Left forelimb (tissue), 1 donor: Measurements from ENCODE around the gene NUDT3.
"Not testable (repeated sequence)": the region's sequence is repeated elsewhere in the genome, so short reads cannot be mapped to it uniquely, and the experiment has no call there.

Source experiments
- DNase-seq: peaks from one replicate; pipeline ENCODE4 v3.0.0-alpha.2; 2018; ENCODE audit warnings: low spot score

Gene NUDT3

DNA sequence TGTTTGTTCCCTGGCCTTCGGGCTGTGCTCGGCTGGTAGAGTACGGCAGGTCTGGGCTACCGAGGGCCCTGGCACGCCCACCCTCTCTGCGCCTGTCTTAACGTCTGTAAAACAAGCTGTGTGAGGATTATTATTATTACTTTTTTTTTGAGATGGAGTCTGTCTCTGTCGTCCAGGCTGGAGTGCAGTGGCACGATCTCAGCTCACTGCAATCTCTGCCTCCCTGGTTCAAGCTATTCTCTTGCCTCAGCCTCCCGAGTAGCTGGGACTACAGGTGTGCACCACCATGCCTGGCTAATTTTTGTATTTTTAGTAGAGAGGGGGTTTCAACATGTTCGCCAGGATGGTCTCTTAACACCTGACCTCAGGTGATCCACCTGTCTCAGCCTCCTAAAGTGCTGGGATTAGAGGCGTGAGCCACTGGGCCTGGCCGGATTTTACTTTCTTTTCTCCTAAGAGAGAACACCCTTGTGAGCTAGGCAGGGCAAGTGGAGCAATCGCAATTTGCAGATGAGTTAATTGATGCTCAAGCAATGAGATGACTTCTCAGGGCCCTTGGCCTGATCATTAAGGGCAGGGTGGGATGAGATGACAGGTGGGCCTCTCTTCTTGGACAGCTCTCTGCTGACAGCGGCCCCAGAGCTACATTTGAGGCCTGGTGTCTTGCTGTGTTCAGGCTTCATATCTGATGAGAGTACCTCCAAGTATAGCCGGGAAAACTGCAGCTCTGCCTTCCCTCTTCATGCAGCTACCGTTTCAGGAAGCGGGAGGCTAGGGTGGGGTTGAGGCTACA lies 142.8 kb downstream of the NUDT3 start:
- no peak for DNase-seq

DNA sequence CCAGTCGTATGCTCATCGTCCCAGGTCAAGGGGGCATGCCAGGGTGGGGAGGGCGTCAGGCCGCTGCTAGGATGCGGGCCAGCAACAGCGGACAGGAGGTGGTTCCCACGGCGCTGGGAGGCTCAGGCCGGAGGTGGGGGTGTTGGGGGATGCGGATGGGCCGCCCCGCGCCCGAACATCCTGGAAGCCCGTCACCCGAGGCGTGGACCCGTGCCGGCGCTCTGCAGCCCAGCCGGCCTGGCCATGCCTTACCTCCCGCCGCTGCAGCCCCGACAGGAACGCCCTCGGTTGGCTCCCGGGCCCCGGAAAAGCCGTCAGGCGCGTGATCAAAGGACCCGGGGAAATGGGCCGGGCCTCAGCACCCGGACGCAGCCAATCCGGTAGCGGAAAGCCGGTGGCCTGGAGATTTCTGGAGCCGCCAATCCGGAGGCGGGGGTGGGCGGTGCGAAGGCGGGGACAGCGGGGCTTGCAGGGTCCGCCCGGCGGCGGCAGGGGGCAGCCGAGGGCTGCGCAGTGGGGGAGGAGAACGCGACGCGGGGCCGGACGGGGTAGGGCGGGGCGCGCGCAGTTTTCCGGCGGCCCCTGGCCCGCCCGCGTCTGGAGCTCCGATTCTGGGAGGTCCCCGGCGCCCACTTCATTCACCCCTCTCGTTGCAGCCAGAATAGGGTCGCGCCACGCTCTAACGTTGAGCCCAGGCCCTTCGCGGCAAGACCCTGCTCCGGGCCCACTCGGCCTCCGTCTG lies 143.6 kb downstream of the NUDT3 start, which contains the start of gene SMIM29:
SMIM29 (minus strand) TSS at position 280 of the 742 bp plus-strand sequence. CDS start 1,215 bp downstream, outside the sequence.
- DNase-seq: peak; percentile 99

DNA sequence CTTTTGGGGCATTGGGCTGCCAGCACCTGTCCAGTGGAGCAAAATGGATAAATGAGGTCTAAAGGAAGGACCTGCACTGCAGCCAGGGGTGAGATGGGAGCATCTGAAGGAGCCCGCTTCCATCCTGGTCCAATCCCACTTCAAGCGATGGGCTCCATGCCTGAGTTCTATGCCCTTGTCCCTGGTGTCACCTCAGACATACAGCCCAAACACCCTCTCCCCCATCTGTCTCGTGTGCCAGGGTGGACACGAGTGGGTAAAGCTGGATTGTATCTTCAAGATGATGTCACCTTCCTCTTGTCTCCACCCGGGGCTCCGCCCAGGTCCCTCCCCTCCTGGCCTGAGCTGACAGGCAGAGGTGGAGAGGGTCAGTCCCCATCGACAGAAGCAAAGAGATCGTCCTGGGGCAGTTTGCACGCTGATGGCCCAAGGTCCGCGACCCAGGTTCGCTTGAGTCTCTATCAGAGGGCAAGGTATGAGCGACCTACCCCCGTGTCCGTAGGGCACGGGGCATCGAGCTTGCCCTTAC lies 144.2 kb downstream of the NUDT3 start:
- DNase-seq: no peak

DNA sequence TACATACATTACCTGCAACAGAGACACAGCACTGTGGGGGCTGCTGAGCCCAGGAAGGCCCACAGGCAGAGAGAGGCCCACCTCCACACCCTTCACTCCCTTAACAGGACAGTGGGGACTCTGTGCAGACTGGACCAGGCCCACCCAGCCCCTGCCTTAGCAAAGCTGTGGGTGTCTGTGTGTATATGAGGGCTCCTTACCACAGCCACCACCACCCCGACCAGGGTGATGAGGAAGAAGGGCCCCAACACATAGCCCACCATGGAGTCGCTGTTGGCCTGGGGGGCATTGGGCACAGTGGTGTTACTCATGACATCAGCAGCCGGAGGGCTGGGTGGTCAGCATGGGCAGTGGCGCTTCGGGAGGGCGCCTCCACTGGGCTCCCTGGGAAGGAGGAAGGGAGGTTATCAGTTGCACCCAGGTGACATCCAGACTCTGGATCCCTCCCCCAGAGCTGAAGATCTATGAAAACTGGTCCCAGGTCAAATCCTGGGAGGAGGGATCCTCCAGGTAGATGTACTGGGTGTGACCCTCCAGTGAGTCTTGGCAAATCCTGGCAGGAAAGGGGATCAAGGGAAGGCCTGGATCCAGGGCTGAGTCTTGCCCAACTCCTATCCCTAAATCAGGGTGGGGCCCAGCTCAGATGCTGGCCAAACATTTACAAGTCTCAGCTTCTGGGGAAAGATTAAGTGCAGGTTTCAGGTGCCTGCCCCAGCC lies 144.8 kb downstream of the NUDT3 start:
- DNase-seq: no peak

DNA sequence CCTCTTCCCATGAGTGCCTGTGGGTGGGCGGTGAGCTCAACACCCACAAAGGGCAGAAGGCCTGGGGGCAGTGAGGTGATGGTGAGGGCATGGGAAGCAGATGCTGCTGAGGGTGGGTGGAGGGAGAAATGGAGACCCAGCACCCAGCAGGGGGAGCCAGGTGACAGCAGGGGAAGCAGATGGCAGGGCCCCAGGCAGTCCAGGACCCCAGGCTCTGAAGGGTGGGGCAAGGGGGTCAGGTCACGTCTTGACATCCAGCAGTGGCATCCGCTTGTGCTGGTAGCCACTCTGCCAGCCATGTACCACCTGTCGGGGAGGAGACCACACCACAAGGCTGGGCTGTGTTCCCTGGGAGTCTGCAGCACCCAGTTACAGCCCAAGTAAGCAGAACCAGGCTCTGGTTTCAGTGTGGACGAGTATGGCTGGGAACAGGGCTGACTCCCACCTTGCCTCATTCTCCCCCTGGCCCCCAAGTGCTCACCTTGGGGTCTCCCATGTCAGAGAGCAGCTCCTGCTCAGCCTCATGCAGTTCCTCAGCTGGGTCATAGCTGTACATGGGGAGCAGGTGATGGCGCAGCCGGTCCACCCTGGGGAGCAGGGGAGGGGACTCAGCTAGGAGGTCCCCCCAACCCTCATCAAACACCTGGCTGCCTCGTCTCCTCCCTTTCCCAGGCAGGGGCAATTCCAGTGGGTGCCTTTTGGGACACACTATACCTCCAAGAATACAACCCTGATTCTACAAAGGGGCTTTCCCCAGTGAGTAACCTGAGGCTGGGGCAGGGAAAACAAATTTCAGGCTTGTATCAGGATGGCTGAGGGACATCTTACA lies 145.7 kb downstream of the NUDT3 start:
- no peak for DNase-seq

DNA sequence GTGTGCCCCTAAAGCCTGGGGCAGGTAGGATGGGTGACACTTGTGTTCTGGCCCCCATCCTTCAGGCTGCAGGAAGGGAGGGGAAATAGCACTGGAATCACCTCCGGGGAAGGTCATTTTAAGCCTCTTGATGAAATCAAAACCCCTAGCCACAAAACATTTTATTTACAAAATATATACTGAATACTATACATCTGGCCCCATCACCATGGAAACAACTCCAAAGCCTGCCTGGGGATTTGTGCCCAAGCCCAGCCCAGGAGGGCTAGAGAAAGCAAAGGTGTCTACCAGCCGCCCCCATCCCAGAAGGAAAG lies 146.3 kb downstream of the NUDT3 start:
- DNase-seq: no peak

DNA sequence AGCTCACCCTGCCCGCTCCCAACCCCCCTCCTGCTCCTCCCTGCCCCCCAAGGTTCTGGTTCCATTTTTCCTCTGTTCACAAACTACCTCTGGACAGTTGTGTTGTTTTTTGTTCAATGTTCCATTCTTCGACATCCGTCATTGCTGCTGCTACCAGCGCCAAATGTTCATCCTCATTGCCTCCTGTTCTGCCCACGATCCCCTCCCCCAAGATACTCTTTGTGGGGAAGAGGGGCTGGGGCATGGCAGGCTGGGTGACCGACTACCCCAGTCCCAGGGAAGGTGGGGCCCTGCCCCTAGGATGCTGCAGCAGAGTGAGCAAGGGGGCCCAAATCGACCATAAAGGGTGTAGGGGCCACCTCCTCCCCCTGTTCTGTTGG lies 146.7 kb downstream of the NUDT3 start:
- not testable (repeated sequence) for DNase-seq

DNA sequence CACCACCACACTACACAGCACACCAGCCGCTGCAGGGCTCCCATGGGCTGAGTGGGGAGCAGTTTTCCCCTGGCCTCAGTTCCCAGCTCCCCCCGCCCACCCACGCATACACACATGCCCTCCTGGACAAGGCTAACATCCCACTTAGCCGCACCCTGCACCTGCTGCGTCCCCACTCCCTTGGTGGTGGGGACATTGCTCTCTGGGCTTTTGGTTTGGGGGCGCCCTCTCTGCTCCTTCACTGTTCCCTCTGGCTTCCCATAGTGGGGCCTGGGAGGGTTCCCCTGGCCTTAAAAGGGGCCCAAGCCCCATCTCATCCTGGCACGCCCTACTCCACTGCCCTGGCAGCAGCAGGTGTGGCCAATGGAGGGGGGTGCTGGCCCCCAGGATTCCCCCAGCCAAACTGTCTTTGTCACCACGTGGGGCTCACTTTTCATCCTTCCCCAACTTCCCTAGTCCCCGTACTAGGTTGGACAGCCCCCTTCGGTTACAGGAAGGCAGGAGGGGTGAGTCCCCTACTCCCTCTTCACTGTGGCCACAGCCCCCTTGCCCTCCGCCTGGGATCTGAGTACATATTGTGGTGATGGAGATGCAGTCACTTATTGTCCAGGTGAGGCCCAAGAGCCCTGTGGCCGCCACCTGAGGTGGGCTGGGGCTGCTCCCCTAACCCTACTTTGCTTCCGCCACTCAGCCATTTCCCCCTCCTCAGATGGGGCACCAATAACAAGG lies 147.3 kb downstream of the NUDT3 start:
- DNase-seq: not testable (repeated sequence)

DNA sequence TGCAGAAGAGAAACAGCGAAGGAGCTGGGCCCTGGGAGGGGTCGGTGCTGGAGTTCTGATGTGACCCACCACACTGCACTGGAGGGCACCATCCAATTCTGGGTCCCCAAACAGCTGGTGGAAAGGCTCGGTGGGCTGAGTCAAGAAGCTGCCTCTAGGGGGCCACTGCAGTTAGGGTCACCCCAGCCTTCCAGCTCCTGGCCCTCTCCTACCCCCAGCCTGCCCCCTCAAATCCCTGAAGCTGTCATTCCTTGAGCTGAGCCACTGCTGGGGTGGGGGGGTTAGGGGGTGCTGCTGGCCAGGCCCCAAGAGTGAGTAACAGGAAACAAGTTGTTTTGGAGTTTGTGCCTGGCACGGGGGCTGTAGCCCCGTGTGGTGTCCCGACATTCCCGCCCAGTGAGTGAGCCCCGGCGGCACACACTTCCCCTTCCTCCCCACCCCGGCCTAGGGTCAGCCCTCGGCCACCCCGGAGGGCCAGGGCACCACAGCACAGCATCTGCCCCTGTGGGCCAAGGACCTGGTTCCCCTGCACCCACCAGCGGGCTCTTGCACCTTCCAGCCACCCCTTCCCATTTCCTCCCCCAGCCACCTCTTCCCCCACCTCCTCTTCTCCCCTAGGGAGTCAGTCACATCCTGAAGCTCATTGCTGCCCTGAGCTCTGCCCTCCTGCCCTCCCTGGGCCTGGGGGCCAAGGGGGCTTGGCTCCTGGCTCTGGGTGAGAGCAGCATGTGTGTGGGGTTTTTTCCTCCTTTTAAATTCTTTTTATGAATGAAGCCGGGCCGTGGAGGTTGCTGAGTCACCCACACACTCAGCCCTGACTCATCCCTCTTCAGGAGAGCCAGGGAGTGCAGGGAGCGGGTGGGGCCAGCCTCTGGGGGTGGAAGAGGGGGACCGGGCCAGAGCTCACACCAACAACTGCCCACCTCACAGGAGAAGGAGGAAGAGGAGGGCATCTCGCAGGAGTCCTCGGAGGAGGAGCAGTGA lies 148.3 kb downstream of the NUDT3 start:
- DNase-seq: no peak

DNA sequence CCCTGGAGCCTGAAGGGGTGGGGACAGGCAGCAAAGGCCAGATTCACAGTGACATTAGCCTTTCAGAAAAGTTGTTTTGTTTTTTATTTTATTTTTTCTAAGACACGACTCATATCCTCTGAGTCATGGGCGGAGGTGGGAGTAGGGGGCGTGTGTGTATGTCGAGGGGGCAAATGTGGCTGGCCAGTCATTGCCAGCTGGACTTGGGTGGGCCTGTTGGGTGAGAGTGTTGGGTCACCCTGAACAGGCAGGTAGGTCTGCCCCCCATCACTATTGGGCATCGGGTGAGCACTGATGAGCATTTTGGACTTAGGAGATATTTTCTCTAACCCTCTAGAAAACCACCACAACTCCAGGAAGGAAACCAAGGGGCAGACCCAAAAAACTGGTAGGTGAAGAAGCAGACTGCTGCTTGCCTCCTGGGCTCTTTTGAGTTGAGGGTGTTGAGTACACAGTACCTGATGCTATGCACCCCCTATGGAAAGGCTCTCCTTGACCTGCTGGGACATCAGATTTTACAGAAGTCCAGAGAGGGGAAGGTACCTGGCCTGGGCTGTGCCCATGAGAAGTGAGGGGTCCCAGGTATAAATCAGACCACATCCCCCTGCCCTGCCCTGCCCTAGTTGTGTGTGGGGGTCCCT lies 149.2 kb downstream of the NUDT3 start:
- DNase-seq: no peak

DNA sequence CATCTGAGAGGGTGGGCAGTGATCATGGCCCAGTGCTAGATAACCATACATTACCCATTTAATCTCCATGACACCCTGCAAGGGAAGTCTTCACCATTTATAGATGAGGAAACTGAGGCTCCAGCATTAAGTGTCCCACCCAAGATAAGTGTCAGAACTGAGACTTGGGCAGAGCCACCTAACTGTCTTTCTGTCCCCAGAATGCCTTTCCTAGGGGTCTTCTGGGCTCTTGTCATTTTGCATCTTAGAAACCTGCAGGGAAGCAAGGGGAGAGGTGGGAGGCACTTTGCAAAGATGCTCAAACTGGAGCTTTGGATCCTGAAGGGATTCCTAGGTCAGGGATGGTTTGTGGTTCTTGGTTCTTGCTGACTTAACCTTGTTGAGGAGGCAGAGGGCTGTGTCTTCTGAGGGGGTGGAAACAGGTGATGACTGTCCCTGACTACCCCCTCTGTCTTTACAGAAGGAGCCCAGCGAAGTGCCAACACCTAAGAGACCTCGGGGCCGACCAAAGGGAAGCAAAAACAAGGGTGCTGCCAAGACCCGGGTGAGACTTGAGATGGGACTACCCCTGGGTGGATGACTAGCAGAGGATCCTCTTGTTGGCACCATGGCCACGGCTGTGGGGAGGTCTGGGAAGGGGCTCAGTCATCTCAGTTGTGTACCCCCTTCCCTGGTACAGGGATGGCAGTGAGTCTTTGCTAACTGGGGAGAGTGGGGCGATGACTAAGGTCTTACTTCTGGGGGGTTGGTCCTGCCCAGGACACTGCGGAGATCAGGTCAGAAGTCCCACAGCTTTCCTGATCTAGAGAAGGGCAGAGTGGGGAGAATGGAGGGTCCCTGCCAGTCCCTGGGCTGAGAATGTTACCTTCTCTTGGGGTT lies 150.0 kb downstream of the NUDT3 start:
- DNase-seq: no peak

DNA sequence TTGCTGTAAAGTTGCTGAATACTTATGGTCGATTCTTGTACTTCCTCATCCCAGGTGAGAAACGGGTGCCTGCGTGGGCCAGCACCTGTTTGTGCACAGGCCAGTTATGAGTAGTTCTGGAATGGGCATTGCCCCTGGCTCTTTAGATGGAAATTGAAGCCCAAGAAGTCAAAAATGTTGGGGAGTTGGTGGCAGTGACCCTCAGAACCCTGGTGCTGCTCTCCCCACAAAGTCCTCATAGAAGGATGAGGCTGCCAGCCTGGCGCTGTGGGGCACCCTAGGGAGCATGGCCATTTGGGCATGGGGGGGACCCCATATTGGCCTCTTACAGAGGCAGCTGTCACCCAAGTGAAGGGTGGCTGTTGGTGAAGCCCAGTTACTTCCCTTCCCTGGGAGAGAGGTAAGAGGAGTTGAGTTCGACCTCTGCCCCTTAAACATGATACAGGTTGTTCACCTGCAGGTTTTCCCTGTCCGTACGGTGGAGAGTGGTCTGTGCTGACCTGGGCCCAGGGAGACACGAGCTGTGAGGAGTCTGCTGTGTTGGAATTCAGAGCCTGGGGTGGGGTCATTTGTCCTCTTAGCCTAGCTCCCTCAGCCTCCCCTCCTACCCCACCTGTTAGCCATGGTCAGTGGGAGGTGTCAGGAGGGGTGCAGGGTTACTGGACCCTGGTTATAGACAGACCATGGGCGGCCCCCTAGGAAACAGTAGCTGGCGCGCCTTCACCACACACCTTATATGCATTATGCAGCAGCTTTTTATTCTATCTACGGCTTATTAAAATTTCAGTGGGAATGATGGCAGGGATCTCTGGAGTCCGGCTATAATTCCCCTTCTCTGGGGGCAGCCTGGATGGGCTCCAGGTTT lies 150.9 kb downstream of the NUDT3 start:
- no peak for DNase-seq

DNA sequence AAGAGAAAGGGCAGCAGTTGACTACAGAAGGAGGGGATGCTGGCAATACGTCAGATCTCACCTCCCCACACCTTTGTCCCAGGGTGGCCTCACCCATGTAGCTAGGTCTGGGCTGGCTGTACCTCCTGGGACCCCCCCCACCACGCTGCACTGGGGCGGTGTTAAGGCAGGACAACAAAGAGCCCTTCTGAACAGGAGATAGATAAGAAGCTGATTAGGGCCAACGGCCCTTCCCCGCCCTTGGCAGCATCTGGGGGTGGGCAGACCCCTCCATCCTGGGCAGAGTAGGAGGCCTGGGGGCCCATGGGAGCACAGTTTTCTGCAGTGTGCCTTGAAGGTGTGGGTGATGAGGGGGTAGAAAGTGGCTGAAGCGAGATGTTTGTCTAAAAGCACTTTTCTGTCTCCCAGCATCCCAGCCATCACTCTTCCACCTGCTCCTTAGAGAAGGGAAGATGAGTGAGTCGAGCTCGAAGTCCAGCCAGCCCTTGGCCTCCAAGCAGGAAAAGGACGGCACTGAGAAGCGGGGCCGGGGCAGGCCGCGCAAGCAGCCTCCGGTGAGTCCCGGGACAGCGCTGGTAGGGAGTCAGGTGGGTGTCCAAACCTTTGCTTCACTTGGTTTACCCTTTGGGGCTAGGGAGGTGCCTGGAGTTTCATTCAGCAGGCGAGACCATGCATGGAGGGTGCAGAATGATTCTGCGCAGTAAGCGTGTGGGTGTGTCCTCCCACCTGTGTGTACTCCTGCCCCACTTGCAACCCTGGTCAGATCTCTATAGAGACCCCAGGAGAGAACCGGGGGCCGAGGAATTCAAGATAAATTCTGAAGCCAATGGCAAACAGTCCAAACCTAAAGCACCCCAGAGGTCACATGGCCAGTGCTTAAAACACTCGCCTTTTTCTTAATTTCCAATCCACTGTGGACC lies 151.9 kb downstream of the NUDT3 start:
- no peak for DNase-seq

DNA sequence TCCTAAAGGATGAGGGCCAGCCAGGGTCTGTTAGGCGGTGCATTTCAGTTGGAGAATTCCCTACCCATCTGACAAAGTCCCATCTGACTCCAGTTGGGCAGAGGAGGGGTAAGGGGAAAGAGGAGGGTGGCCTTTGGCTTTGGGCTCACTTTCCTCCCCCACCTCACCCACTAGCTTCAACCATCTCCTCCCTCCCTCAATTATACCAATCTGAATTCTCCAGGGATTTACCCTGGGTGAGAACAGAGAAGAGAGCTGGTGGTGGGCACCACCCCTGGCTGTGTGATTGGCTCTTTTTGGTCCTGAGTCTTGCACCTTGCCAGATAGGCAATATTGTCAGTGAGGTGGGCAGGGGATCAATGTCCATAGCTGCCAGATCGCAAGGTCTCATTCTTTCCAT lies 152.6 kb downstream of the NUDT3 start:
- no peak for DNase-seq

DNA sequence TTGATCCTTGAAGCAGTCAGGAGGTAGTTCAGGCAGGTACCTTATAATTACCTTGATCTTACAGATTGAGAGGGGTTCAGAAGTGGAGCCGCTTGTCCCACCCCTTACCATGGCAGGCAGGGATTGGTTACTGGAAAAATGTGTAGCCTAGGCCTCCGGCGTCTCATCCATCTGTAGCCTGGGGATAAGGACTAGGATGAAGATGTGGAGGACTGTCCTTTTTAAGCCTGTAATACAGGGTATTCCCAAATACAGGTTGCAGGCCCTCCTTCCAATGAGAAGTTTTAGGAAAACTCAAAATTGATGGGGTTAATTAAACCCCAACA lies 153.0 kb downstream of the NUDT3 start:
- DNase-seq: no peak
